Measurements from ENCODE around the gene SMPD3. TPM values are rescaled to one million over a fixed set of nuclear protein-coding genes. Genes with fewer than 3 reads are reported as not detected.

The SMPD3 gene
- total and polyA plus RNA-seq, 2 of the 8 experiments (the other 6 are each of a cell fraction or from before 2014, with no cell fraction given), result 0.39 to 1.3 TPM

DNA sequence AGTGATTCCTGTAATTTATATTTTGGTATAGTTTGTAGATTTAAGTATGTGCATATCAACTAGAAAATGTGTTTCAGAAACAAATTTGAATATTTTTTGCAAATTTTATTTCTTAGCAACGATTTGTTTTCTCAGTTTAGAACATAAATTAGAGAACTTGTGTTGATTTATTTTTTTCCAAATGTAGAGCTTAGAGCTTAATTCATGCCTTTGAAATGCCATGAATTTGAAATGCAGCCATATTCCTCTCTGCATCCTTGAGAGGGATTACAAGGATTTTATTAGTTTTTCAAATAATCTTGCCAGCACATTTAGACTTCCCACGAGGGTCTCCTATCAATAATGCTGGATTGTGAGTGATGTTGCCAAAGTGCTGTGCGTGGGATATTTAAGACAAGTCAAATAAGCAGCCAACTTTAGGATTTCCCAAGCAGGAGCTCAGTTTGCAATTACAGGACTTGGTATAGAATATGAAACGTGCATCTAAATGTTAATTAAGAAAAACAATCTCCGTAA is 6.7 kb upstream of the SMPD3 start:
- no peak overlapping the region for H3K14ac ChIP-seq (ENCODE audit: insufficient read length)
- DNase-seq (ENCODE audit: low read depth in 1 of 2, low spot score in 2 of 2) (no peak), FAIRE-seq (no peak)
- no peak overlapping the region for H2BK12ac ChIP-seq (ENCODE audit: low read depth, low read length)
- no peak overlapping the region for H2AFZ ChIP-seq (ENCODE audit: low read length)
- no peaks in the 10 kb centered on the region for H3K79me1 ChIP-seq (ENCODE audit: low read depth, low read length)
- no peaks in the 10 kb centered on the region for H3K79me2 ChIP-seq (ENCODE audit: control insufficient read depth in 1 of 2, insufficient read depth in 2 of 2, low read length in 2 of 2)
- H4K91ac ChIP-seq (replicated peaks; ENCODE audit: insufficient read length, low read length), result no peak overlapping the region
- no peaks in the 10 kb centered on the region for H3K4me1 ChIP-seq (replicated peaks in 1 of 4; ENCODE audit: control insufficient read depth in 3 of 4, insufficient read depth in 4 of 4, low read length in 3 of 4)
- H2BK20ac ChIP-seq (ENCODE audit: low read length), result no peak overlapping the region
- WGBS, 2 experiments (ENCODE audit: extremely low coverage in 1 of 2, insufficient coverage in 1 of 2, insufficient read length in 1 of 2, insufficient replicate concordance in 2 of 2, low coverage in 1 of 2, low lambda C conversion rate in 2 of 2, missing lambda C conversion rate in 1 of 2), result 85% methylated on average over 5 of the region's 5 CpGs; no CpG with 5 or more reads in 1 of the 2 experiments
- no peak overlapping the region for H3K56ac ChIP-seq (replicated peaks; ENCODE audit: insufficient read length, low read depth, low read length)
- H2BK5ac ChIP-seq (ENCODE audit: low read depth, low read length), result no peak overlapping the region
- no peak overlapping the region for H3K23ac ChIP-seq (ENCODE audit: insufficient read length)
- H3K4ac ChIP-seq (replicated peaks; ENCODE audit: insufficient read length, low read depth, low read length), result no peak overlapping the region
- CTCF ChIA-PET (ENCODE audit: partially characterized antibody), result interaction anchor here (0.9 to 2.0 kb wide), 4 partner anchors 11 to 91 kb away, joined by 3 to 5 read pairs (median 3); no protein-coding TSS in a partner anchor
- TF ChIP-seq NANOG (IDR thresholded peaks at IDR 0.05; ENCODE audit: insufficient read depth, low read depth, low read length, poor library complexity, severe bottlenecking) (no peak), TEAD4 (IDR thresholded peaks at IDR 0.05; ENCODE audit: low read depth, low read length) (no peak), SUZ12 (IDR thresholded peaks at IDR 0.05; ENCODE audit: low read length) (no peak), GABPA (IDR thresholded peaks at IDR 0.05; ENCODE audit: borderline replicate concordance, insufficient read depth, low read length) (no peak), POU5F1 (IDR thresholded peaks at IDR 0.05; ENCODE audit: low read depth, low read length) (no peak), BCL11A (IDR thresholded peaks at IDR 0.05; ENCODE audit: low read depth in 2 of 2, low read length in 2 of 2) (no peak), RAD21 (IDR thresholded peaks at IDR 0.05 in 1 of 2, conservative IDR thresholded peaks at IDR 0.05 in 1 of 2; ENCODE audit: low read depth in 2 of 2, low read length in 2 of 2) (no peak), SRF (IDR thresholded peaks at IDR 0.05; ENCODE audit: low read depth, low read length) (no peak), JUN (IDR thresholded peaks at IDR 0.05; ENCODE audit: low read depth, low read length) (no peak), ASH2L (IDR thresholded peaks at IDR 0.05; ENCODE audit: low read length) (no peak)
- no peak overlapping the region for H3K9ac ChIP-seq (replicated peaks in 1 of 4; ENCODE audit: extremely low read depth in 1 of 4, low read depth in 3 of 4, low read length in 3 of 4)
- no peaks in the 10 kb centered on the region for H3K27me3 ChIP-seq (replicated peaks in 1 of 4; ENCODE audit: control insufficient read depth in 3 of 4, extremely low read depth in 1 of 4, insufficient read depth in 3 of 4, low read length in 3 of 4)
- H3K36me3 ChIP-seq (ENCODE audit: control insufficient read depth in 2 of 4, insufficient read depth in 4 of 4, low read length in 3 of 4), result no peaks in the 10 kb centered on the region
- POLR2A ChIA-PET (ENCODE audit: partially characterized antibody), result no interaction called here
- H3K27ac ChIP-seq (ENCODE audit: low read depth, low read length), result no peak overlapping the region
- no peak overlapping the region for H3K18ac ChIP-seq (ENCODE audit: extremely low read depth, low read length)
- H3K23me2 ChIP-seq (ENCODE audit: low read depth, low read length), result no peaks in the 10 kb centered on the region
- H3K9me3 ChIP-seq (ENCODE audit: insufficient read depth in 2 of 2, low read depth in 1 of 2, low read length in 1 of 2), result no peaks in the 10 kb centered on the region
- no peak overlapping the region for H4K5ac ChIP-seq (ENCODE audit: insufficient read length, low read depth, low read length)
- H3K4me3 ChIP-seq (ENCODE audit: extremely low read depth in 1 of 4, insufficient read depth in 2 of 4, low read depth in 3 of 4, low read length in 4 of 4), result no peak overlapping the region
- no peak overlapping the region for H2BK15ac ChIP-seq (ENCODE audit: low read length)
- no peaks in the 10 kb centered on the region for H4K20me1 ChIP-seq (replicated peaks in 1 of 2; ENCODE audit: control insufficient read depth in 1 of 2, insufficient read depth in 2 of 2, low read length in 2 of 2)
- no peak overlapping the region for H2AK5ac ChIP-seq (ENCODE audit: low read depth, low read length)
- no peak overlapping the region for H2BK120ac ChIP-seq (replicated peaks; ENCODE audit: low read depth, low read length)
- H4K8ac ChIP-seq (ENCODE audit: extremely low read depth, insufficient read depth, low read length), result no peak overlapping the region
- no peak overlapping the region for H3K4me2 ChIP-seq (ENCODE audit: insufficient read depth in 1 of 2, low read depth in 2 of 2, low read length in 2 of 2)
